H1 (cell line): Measurements from ENCODE around the gene GUCA1A. TPM values are rescaled to one million over a fixed set of nuclear protein-coding genes. Genes with fewer than 3 reads are reported as not detected.
A peak's percentile ranks its signal among the peaks of the same experiment; 100 is the strongest.

Experiments
- CTCF ChIA-PET: fragments of 300-600 bp; sonication (Branson Sonifier 250); formaldehyde crosslinking; loops from one replicate; lab custom pipeline; 2021; ENCODE audit not compliant: partially characterized antibody; lab: Charles Lee
- POLR2A ChIA-PET: fragments of 300-600 bp; sonication (Branson Sonifier 250); formaldehyde crosslinking; loops from one replicate; lab custom pipeline; 2021; ENCODE audit warnings: inconsistent platforms; ENCODE audit not compliant: partially characterized antibody; lab: Charles Lee
- DNase-seq, 2 experiments: peaks; one replicate each; pipeline versions ENCODE4 v3.0.0 to v3.0.0-alpha.2; 2010 to 2022; ENCODE audit warnings: low spot score in 2 of 2, low read depth in 1 of 2, mixed read lengths in 1 of 2
- FAIRE-seq: peaks from 2 replicates; lab custom pipeline; 2011; peaks lifted over from hg19 to GRCh38; lab: Jason Lieb, UNC
- H2AFZ ChIP-seq: 2 replicates; pipeline ENCODE4 v1.8.1; 2012; ENCODE audit warnings: low read length, inconsistent platforms
- H2AK5ac ChIP-seq: 2 replicates; pipeline ENCODE4 v1.6.1; 2013; ENCODE audit warnings: low read depth, low read length
- H2BK120ac ChIP-seq: replicated peaks from 2 replicates; pipeline ENCODE3; 2013; ENCODE audit warnings: low read depth, low read length, inconsistent platforms
- H2BK12ac ChIP-seq: 2 replicates; pipeline ENCODE4 v1.6.1; 2013; ENCODE audit warnings: low read depth, low read length
- H2BK15ac ChIP-seq: 2 replicates; pipeline ENCODE4 v1.6.1; 2013; ENCODE audit warnings: low read length
- H2BK20ac ChIP-seq: 2 replicates; pipeline ENCODE4 v1.6.1; 2013; ENCODE audit warnings: low read length
- H2BK5ac ChIP-seq: 2 replicates; pipeline ENCODE4 v1.6.1; 2013; ENCODE audit warnings: low read depth, low read length
- H3K14ac ChIP-seq: 2 replicates; pipeline ENCODE4 v1.6.1; 2013; ENCODE audit warnings: inconsistent platforms; ENCODE audit not compliant: insufficient read length
- H3K18ac ChIP-seq: 2 replicates; pipeline ENCODE4 v1.6.1; 2013; ENCODE audit warnings: low read length; ENCODE audit errors: extremely low read depth
- H3K23ac ChIP-seq: 2 replicates; pipeline ENCODE4 v1.6.1; 2013; ENCODE audit warnings: inconsistent platforms; ENCODE audit not compliant: insufficient read length
- H3K23me2 ChIP-seq: 2 replicates; pipeline ENCODE4 v1.6.1; 2013; ENCODE audit warnings: low read depth, low read length
- H3K27ac ChIP-seq: 2 replicates; pipeline ENCODE4 v1.6.1; 2011; ENCODE audit warnings: low read depth, low read length, inconsistent platforms
- H3K27me3 ChIP-seq, 4 experiments: replicated peaks in 1 of 4; 1 replicate in 1 of 4; 2 replicates in 3 of 4; pipeline versions ENCODE4 v1.6.1 to v1.8.1; 2011 to 2013; ENCODE audit warnings: low read length in 3 of 4, mild to moderate bottlenecking in 3 of 4, inconsistent platforms in 2 of 4, mixed read lengths in 2 of 4, moderate library complexity in 1 of 4; ENCODE audit not compliant: control insufficient read depth in 3 of 4, insufficient read depth in 3 of 4; ENCODE audit errors: extremely low read depth in 1 of 4
- H3K36me3 ChIP-seq, 4 experiments: 2 replicates each; pipeline versions ENCODE4 v1.6.1 to v1.8.1; 2011 to 2013; ENCODE audit warnings: mild to moderate bottlenecking in 4 of 4, low read length in 3 of 4, moderate library complexity in 2 of 4, control low read depth in 1 of 4, inconsistent platforms in 1 of 4; ENCODE audit not compliant: insufficient read depth in 4 of 4, control insufficient read depth in 2 of 4
- H3K4ac ChIP-seq: replicated peaks from 2 replicates; pipeline ENCODE3; 2013; ENCODE audit warnings: low read length, low read depth, mixed read lengths, inconsistent platforms; ENCODE audit not compliant: insufficient read length
- H3K4me1 ChIP-seq, 4 experiments: replicated peaks in 1 of 4; 1 replicate in 1 of 4; 2 replicates in 3 of 4; pipeline versions ENCODE4 v1.6.1 to v1.8.1; 2011 to 2013; ENCODE audit warnings: low read length in 3 of 4, inconsistent platforms in 2 of 4, mixed read lengths in 1 of 4; ENCODE audit not compliant: insufficient read depth in 4 of 4, control insufficient read depth in 3 of 4
- H3K4me2 ChIP-seq, 2 experiments: 2 replicates each; pipeline versions ENCODE4 v1.6.1 to v1.8.1; 2011 to 2013; ENCODE audit warnings: low read depth in 2 of 2, low read length in 2 of 2, control low read depth in 1 of 2, inconsistent platforms in 1 of 2, mild to moderate bottlenecking in 1 of 2; ENCODE audit not compliant: insufficient read depth in 1 of 2
- H3K4me3 ChIP-seq, 4 experiments: fragments of 200-600, 300-600 bp in 1 of 4; sonication (generic), shearing (Covaris generic), sonication (Bioruptor Twin) in 1 of 4; 2 replicates each; pipeline versions ENCODE4 v1.5.1 to v1.8.1; 2011 to 2016; ENCODE audit warnings: low read length in 4 of 4, low read depth in 3 of 4, control low read depth in 2 of 4, inconsistent platforms in 2 of 4, mild to moderate bottlenecking in 2 of 4, mixed read lengths in 1 of 4, moderate library complexity in 1 of 4; ENCODE audit not compliant: insufficient read depth in 2 of 4; ENCODE audit errors: extremely low read depth in 1 of 4
- H3K56ac ChIP-seq: replicated peaks from 2 replicates; pipeline ENCODE3; 2013; ENCODE audit warnings: low read depth, mild to moderate bottlenecking, mixed read lengths, low read length, inconsistent platforms; ENCODE audit not compliant: insufficient read length
- H3K79me1 ChIP-seq: 2 replicates; pipeline ENCODE4 v1.6.1; 2013; ENCODE audit warnings: low read depth, low read length, control low read depth
- H3K79me2 ChIP-seq, 2 experiments: 2 replicates each; pipeline versions ENCODE4 v1.6.1 to v1.8.1; 2012 to 2013; ENCODE audit warnings: low read length in 2 of 2, mild to moderate bottlenecking in 2 of 2, inconsistent platforms in 1 of 2; ENCODE audit not compliant: insufficient read depth in 2 of 2, control insufficient read depth in 1 of 2
- H3K9ac ChIP-seq, 4 experiments: replicated peaks in 1 of 4; 1 replicate in 1 of 4; 2 replicates in 3 of 4; pipeline versions ENCODE4 v1.6.1 to v1.8.1; 2011 to 2013; ENCODE audit warnings: low read depth in 3 of 4, low read length in 3 of 4, control low read depth in 2 of 4, mild to moderate bottlenecking in 2 of 4, moderate library complexity in 2 of 4, inconsistent platforms in 1 of 4; ENCODE audit errors: extremely low read depth in 1 of 4
- H3K9me3 ChIP-seq, 2 experiments: 2 replicates each; pipeline versions ENCODE4 v1.6.1 to v1.8.1; 2012 to 2013; ENCODE audit warnings: mild to moderate bottlenecking in 2 of 2, moderate library complexity in 2 of 2, control low read depth in 1 of 2, inconsistent platforms in 1 of 2, low read depth in 1 of 2, low read length in 1 of 2, mixed read lengths in 1 of 2; ENCODE audit not compliant: insufficient read depth in 2 of 2
- H4K20me1 ChIP-seq, 2 experiments: replicated peaks in 1 of 2; 2 replicates each; pipeline versions ENCODE3 to v1.8.1; 2011 to 2013; ENCODE audit warnings: inconsistent platforms in 2 of 2, low read length in 2 of 2, mild to moderate bottlenecking in 1 of 2; ENCODE audit not compliant: insufficient read depth in 2 of 2, control insufficient read depth in 1 of 2
- H4K5ac ChIP-seq: 2 replicates; pipeline ENCODE4 v1.6.1; 2013; ENCODE audit warnings: low read length, low read depth, mixed read lengths, inconsistent platforms; ENCODE audit not compliant: insufficient read length
- H4K8ac ChIP-seq: 2 replicates; pipeline ENCODE4 v1.8.0; 2013; ENCODE audit warnings: mild to moderate bottlenecking, moderate library complexity, low read length, inconsistent platforms; ENCODE audit not compliant: insufficient read depth; ENCODE audit errors: extremely low read depth
- H4K91ac ChIP-seq: replicated peaks from 2 replicates; pipeline ENCODE3; 2013; ENCODE audit warnings: low read length, mixed read lengths, inconsistent platforms; ENCODE audit not compliant: insufficient read length
- BCL11A ChIP-seq, 2 experiments: IDR thresholded peaks; one replicate each; pipeline ENCODE4 v1.6.1; 2011; ENCODE audit warnings: low read depth in 2 of 2, low read length in 2 of 2, mild to moderate bottlenecking in 2 of 2
- BRCA1 ChIP-seq: IDR thresholded peaks from 2 replicates; pipeline ENCODE4 v1.6.1; 2012; ENCODE audit warnings: low read depth, low read length, improper control_type of control experiment
- CHD2 ChIP-seq: IDR thresholded peaks from 2 replicates; pipeline ENCODE4 v1.6.1; 2012; ENCODE audit warnings: low read length, improper control_type of control experiment
- CTCF ChIP-seq, 3 experiments: IDR thresholded peaks; 1 replicate in 2 of 3; 2 replicates in 1 of 3; pipeline versions ENCODE4 v1.5.1 to v1.6.1; 2011; ENCODE audit warnings: low read length in 3 of 3, mild to moderate bottlenecking in 3 of 3, inconsistent platforms in 2 of 3, low read depth in 1 of 3, moderate library complexity in 1 of 3; ENCODE audit not compliant: insufficient read depth in 1 of 3; ENCODE audit errors: control extremely low read depth in 1 of 3
- KDM5A ChIP-seq: fragments of 200-600 bp; IDR thresholded peaks from 2 replicates; pipeline ENCODE4 v1.7.1; 2012; ENCODE audit warnings: mild to moderate bottlenecking, low read length, inconsistent platforms, mixed read lengths
- NANOG ChIP-seq: IDR thresholded peaks from 2 replicates; pipeline ENCODE4 v1.6.1; 2011; ENCODE audit warnings: low read length, low read depth, mild to moderate bottlenecking, inconsistent platforms; ENCODE audit not compliant: insufficient read depth, poor library complexity, severe bottlenecking
- RFX5 ChIP-seq: IDR thresholded peaks from 2 replicates; pipeline ENCODE4 v1.6.1; 2011; ENCODE audit warnings: low read depth, low read length, improper control_type of control experiment, borderline replicate concordance
- SAP30 ChIP-seq: fragments of 300-600 bp; sonication (generic); IDR thresholded peaks from 2 replicates; pipeline ENCODE4 v1.7.1; 2012; ENCODE audit warnings: low read length, moderate library complexity, mild to moderate bottlenecking, inconsistent platforms; ENCODE audit not compliant: insufficient read depth, insufficient replicate concordance
- SIRT6 ChIP-seq: IDR thresholded peaks from one replicate; pipeline ENCODE4 v1.7.1; 2012; ENCODE audit warnings: low read length, inconsistent platforms
- SIX5 ChIP-seq: IDR thresholded peaks from 2 replicates; pipeline ENCODE4 v1.6.1; 2011; ENCODE audit warnings: mild to moderate bottlenecking, low read depth, low read length
- SUZ12 ChIP-seq: fragments of 200-600 bp; sonication (generic); IDR thresholded peaks from 2 replicates; pipeline ENCODE4 v1.6.1; 2012; ENCODE audit warnings: mild to moderate bottlenecking, inconsistent platforms, low read length, moderate library complexity, mixed read lengths
- ZNF274 ChIP-seq: IDR thresholded peaks from 2 replicates; pipeline ENCODE4 v1.7.0; 2012; ENCODE audit warnings: low read length, borderline replicate concordance; ENCODE audit errors: extremely low read depth
- whole genome bisulfite sequencing, 2 experiments: shearing (Covaris generic) in 1 of 2; methylation state at CpG; one replicate each; pipeline versions ENCODE4 v1.1.6 to v1.1.7; 2013 to 2015; ENCODE audit warnings: low lambda C conversion rate in 2 of 2, mixed read lengths in 2 of 2, inconsistent platforms in 1 of 2, low coverage in 1 of 2, missing lambda C conversion rate in 1 of 2; ENCODE audit not compliant: insufficient replicate concordance in 2 of 2, insufficient coverage in 1 of 2, insufficient read length in 1 of 2; ENCODE audit errors: extremely low coverage in 1 of 2, missing lambda C conversion rate in 1 of 2; 5-methylcytosine and 5-hydroxymethylcytosine counted together
- polyA plus RNA-seq, 7 experiments: library from polyadenylated mRNA; depleted of rRNA in 3 of 7; stranded (reverse) in 5 of 7; unstranded in 2 of 7; fragments of >200 nt in 5 of 7; fragments of 200-250 nt in 2 of 7; gene quantifications; 1 replicate in 5 of 7; 2 replicates in 1 of 7; 4 replicates in 1 of 7; pipeline versions ENCODE4 v1.2.1 to v1.2.3, GENCODE V29; 2011 to 2013; ENCODE audit warnings: missing spikeins in 2 of 7, mixed read lengths in 2 of 7
- total RNA-seq: library from RNA; stranded (reverse); fragmentation: NEBNext Ultra II Directional; extraction: Animal tissue kit (Norgen Biotek cat#: 25700); gene quantifications from 2 replicates; pipeline ENCODE4 v1.2.1, GENCODE V29; 2021

The GUCA1A gene
- total and polyA plus RNA-seq, 2 of the 8 experiments (the other 6 are each of a cell fraction or from before 2014, with no cell fraction given), result 4.6 to 24.6 TPM

- WGBS, 2 experiments, result 91% methylated on average over 4 of the region's 4 CpGs; no CpG with 5 or more reads in 1 of the 2 experiments
- H3K14ac ChIP-seq, result no peak overlapping the region
- DNase-seq (no peak), FAIRE-seq (no peak)
- no peak overlapping the region for H3K4ac ChIP-seq
- H3K4me3 ChIP-seq, result no peak overlapping the region
- no peak overlapping the region for H4K5ac ChIP-seq
- H2AK5ac ChIP-seq, result no peak overlapping the region
- H3K23ac ChIP-seq, result no peak overlapping the region
- H4K8ac ChIP-seq, result no peak overlapping the region
- H3K4me1 ChIP-seq, result peaks cover 0 to 10% (median 4%) of the 10 kb centered on the region in 4 experiments; a peak in 5 of 7 replicates
- no peaks in the 10 kb centered on the region for H3K36me3 ChIP-seq
- no peak overlapping the region for H2BK120ac ChIP-seq
- H3K9ac ChIP-seq, result no peak overlapping the region
- H3K27ac ChIP-seq, result no peak overlapping the region
- H2AFZ ChIP-seq, result no peak overlapping the region
- ChIA-PET CTCF (interaction anchor here (1.0 to 2.2 kb wide), 7 partner anchors 11 to 138 kb away, joined by 4 to 12 read pairs (median 5); no protein-coding TSS in a partner anchor), POLR2A (interaction anchor here (0.9 to 1.8 kb wide), 3 partner anchors 9 to 134 kb away, joined by 3 to 6 read pairs (median 3); partner anchors contain the start of gene TAF8)
- peak overlapping the region; percentile 32; the same call in 1 of the 2 replicates for H2BK20ac ChIP-seq
- H3K56ac ChIP-seq, result no peak overlapping the region
- no peaks in the 10 kb centered on the region for H3K9me3 ChIP-seq
- H3K27me3 ChIP-seq, result no peaks in the 10 kb centered on the region
- H4K91ac ChIP-seq, result peak overlapping the region; percentile 91
- H3K79me2 ChIP-seq, result no peaks in the 10 kb centered on the region
- H4K20me1 ChIP-seq, result no peaks in the 10 kb centered on the region
- H2BK15ac ChIP-seq, result no peak overlapping the region
- no peaks in the 10 kb centered on the region for H3K79me1 ChIP-seq
- H3K23me2 ChIP-seq, result no peaks in the 10 kb centered on the region
- no peak overlapping the region; the same call in none of the 2 replicates for H3K18ac ChIP-seq
- no peak overlapping the region for H2BK5ac ChIP-seq
- no peak overlapping the region for H2BK12ac ChIP-seq
- H3K4me2 ChIP-seq, result no peak overlapping the region
- TF ChIP-seq SIRT6, result no peak
- TF ChIP-seq NANOG, result no peak
- no peak for TF ChIP-seq BRCA1
- no peak for TF ChIP-seq CTCF (IDR thresholded peaks at IDR 0.05; ENCODE audit: control extremely low read depth in 1 of 3, insufficient read depth in 1 of 3, low read depth in 1 of 3, low read length in 3 of 3)
- TF ChIP-seq RFX5, result no peak
- no peak for TF ChIP-seq ZNF274
- TF ChIP-seq SUZ12, result no peak
- TF ChIP-seq SIX5, result no peak
- no peak for TF ChIP-seq BCL11A (IDR thresholded peaks at IDR 0.05; ENCODE audit: low read depth in 2 of 2, low read length in 2 of 2)
- TF ChIP-seq KDM5A, result no peak
- TF ChIP-seq CHD2, result no peak
- no peak for TF ChIP-seq SAP30
Measured at GRCh38 chr6:42184475-42184874, 11.3 kb downstream of the GUCA1A start.
